Calu3 (cell line): ENCODE results near the gene MACROD2. TPM values are rescaled to one million over a fixed set of nuclear protein-coding genes. Genes with fewer than 3 reads are reported as not detected.

Source experiments
- BruUV-seq: library from RNA; stranded (reverse); fragments of 400-500 nt; replicated peaks from 2 replicates; lab custom pipeline; 2021; lab: Mats Ljungman, UMichigan
- CTCF ChIA-PET: fragments of 300-600 bp; sonication (Branson Sonifier 250); formaldehyde crosslinking; loops from one replicate; lab custom pipeline; 2022; ENCODE audit warnings: antibody characterized with exemption; lab: Charles Lee
- DNase-seq: peaks from one replicate; pipeline ENCODE4 v3.0.0; 2022
- H3K27ac Mint-ChIP-seq: one replicate; pipeline ENCODE4 v1.8.0; 2022; ENCODE audit warnings: mixed read lengths; ENCODE audit not compliant: unreplicated experiment
- H3K27me3 Mint-ChIP-seq: one replicate; pipeline ENCODE4 v1.8.0; 2022; ENCODE audit warnings: mixed read lengths; ENCODE audit not compliant: unreplicated experiment
- H3K36me3 Mint-ChIP-seq: one replicate; pipeline ENCODE4 v1.8.0; 2022; ENCODE audit warnings: mild to moderate bottlenecking, moderate library complexity, mixed read lengths; ENCODE audit not compliant: insufficient read depth, unreplicated experiment
- H3K4me1 Mint-ChIP-seq: one replicate; pipeline ENCODE4 v1.8.0; 2022; ENCODE audit warnings: mild to moderate bottlenecking, low read depth, mixed read lengths; ENCODE audit not compliant: unreplicated experiment
- H3K4me3 Mint-ChIP-seq: one replicate; pipeline ENCODE4 v1.8.0; 2022; ENCODE audit warnings: mild to moderate bottlenecking, low read depth, moderate library complexity, mixed read lengths; ENCODE audit not compliant: unreplicated experiment
- H3K9me3 Mint-ChIP-seq: one replicate; pipeline ENCODE4 v1.8.0; 2022; ENCODE audit warnings: low read depth, mixed read lengths; ENCODE audit not compliant: unreplicated experiment
- intact Hi-C: fragments of 100-400 bp; cut with micrococcal nuclease; formaldehyde crosslinking; loops from one replicate; pipeline ENCODE4 v1.10.0; 2022; ENCODE audit not compliant: unreplicated experiment
- total RNA-seq: library from RNA; stranded (reverse); gene quantifications from 2 replicates; pipeline ENCODE4 v1.2.3, GENCODE V29; 2022
- TF ChIP-seq, protein P1 (sequence below): fragments of 200-600 bp; IDR thresholded peaks from one replicate; pipeline ENCODE4 v1.8.0; 2022; ENCODE audit warnings: antibody characterized with exemption; ENCODE audit not compliant: unreplicated experiment

MACROD2 gene
- total RNA-seq, 1 experiment from 2014 or later, result 29.4 TPM

- Mint-ChIP-seq H3K9me3 (no peaks in the 10 kb centered on the region), H3K36me3 (no peaks in the 10 kb centered on the region), H3K4me3 (no peak overlapping the region), H3K27me3 (no peaks in the 10 kb centered on the region), H3K27ac (no peak overlapping the region), H3K4me1 (peaks cover 20% of the 10 kb centered on the region)
- intact Hi-C loops, result no loop called here
- CTCF ChIA-PET, result no interaction called here
- no TSS peak for BruUV-seq
- DNase-seq, result no peak
- TF ChIP-seq, protein P1, sequence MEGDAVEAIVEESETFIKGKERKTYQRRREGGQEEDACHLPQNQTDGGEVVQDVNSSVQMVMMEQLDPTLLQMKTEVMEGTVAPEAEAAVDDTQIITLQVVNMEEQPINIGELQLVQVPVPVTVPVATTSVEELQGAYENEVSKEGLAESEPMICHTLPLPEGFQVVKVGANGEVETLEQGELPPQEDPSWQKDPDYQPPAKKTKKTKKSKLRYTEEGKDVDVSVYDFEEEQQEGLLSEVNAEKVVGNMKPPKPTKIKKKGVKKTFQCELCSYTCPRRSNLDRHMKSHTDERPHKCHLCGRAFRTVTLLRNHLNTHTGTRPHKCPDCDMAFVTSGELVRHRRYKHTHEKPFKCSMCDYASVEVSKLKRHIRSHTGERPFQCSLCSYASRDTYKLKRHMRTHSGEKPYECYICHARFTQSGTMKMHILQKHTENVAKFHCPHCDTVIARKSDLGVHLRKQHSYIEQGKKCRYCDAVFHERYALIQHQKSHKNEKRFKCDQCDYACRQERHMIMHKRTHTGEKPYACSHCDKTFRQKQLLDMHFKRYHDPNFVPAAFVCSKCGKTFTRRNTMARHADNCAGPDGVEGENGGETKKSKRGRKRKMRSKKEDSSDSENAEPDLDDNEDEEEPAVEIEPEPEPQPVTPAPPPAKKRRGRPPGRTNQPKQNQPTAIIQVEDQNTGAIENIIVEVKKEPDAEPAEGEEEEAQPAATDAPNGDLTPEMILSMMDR, result no peak
Observed at GRCh38 chr20:15155848-15156401, 1160.6 kb downstream of the MACROD2 start.

GRCh38 chr20:15158533-15158932 is 1163.2 kb downstream of the MACROD2 start:
- no peak for DNase-seq
- Mint-ChIP-seq H3K4me1 (peaks cover 20% of the 10 kb centered on the region), H3K36me3 (no peaks in the 10 kb centered on the region), H3K27ac (no peak overlapping the region), H3K4me3 (no peak overlapping the region), H3K9me3 (no peaks in the 10 kb centered on the region), H3K27me3 (no peaks in the 10 kb centered on the region)
- intact Hi-C loops, result no loop called here
- CTCF ChIA-PET, result no interaction called here
- TF ChIP-seq, protein P1, result no peak
- BruUV-seq, result no TSS peak

DNA sequence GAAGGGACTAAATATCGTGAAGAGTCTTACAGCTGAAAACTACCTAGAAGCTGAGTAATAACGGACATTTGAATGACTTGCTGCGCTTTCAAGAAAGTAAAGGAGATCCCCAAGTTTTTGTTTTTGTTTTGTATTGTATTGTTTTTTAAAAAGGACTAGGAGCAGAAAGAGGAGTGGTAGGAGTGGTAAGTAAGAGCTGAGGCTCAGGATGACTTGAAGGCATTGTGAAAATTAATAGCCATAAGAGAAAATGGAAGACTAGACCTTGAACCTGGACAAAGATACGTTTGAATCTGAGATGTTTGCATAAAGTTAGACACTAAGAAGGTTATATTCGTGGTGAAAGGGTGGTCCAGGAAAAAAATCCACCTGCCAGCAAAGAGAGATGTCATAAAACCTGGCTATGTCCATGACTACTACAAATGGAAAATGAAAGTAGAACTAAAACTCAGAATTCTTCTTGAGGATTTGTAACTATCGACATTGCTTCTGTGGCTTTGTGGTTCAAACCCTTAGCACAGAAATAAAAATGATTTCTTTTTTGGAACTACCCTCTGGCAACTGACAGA is 1166.8 kb downstream of the MACROD2 start:
- Mint-ChIP-seq H3K27ac (no peak overlapping the region), H3K9me3 (no peaks in the 10 kb centered on the region), H3K4me3 (peak overlapping the region; percentile 30), H3K27me3 (no peaks in the 10 kb centered on the region), H3K4me1 (peaks cover 12% of the 10 kb centered on the region), H3K36me3 (no peaks in the 10 kb centered on the region)
- no TSS peak for BruUV-seq
- no peak for DNase-seq
- CTCF ChIA-PET, result no interaction called here
- intact Hi-C loops, result no loop called here
- TF ChIP-seq, protein P1, result no peak

- CTCF ChIA-PET, result no interaction called here
- no peak overlapping the region for H3K27ac Mint-ChIP-seq
- no peak for DNase-seq
- no TSS peak for BruUV-seq
- no peaks in the 10 kb centered on the region for H3K27me3 Mint-ChIP-seq
- H3K9me3 Mint-ChIP-seq, result no peaks in the 10 kb centered on the region
- TF ChIP-seq, protein P1, result no peak
- intact Hi-C loops, result no loop called here
- H3K36me3 Mint-ChIP-seq, result no peaks in the 10 kb centered on the region
- peaks cover 12% of the 10 kb centered on the region for H3K4me1 Mint-ChIP-seq
- no peak overlapping the region for H3K4me3 Mint-ChIP-seq
Observed at GRCh38 chr20:15163632-15164031, 1168.3 kb downstream of the MACROD2 start.
